DOHH2 (cell line): ENCODE data around the gene C3.

ENCODE experiments used
- H3F3A ChIP-seq: fragments of 200-600 bp; sonication (generic), shearing (Covaris generic); 2 replicates; pipeline ENCODE4 v1.6.0; 2016; ENCODE audit warnings: antibody characterized with exemption, mild to moderate bottlenecking; ENCODE audit not compliant: control insufficient read depth, insufficient read depth
- H3K27ac ChIP-seq: fragments of 200-600 bp; sonication (generic); 2 replicates; pipeline ENCODE4 v1.5.1; 2014; ENCODE audit warnings: low read depth, mild to moderate bottlenecking, low read length, moderate library complexity
- H3K27me3 ChIP-seq: fragments of 200-600 bp; sonication (generic); 2 replicates; pipeline ENCODE4 v1.6.1; 2014; ENCODE audit warnings: mild to moderate bottlenecking, low read length, mixed read lengths; ENCODE audit not compliant: control insufficient read depth
- H3K36me3 ChIP-seq: fragments of 200-600 bp; sonication (generic); 2 replicates; pipeline ENCODE4 v1.6.1; 2014; ENCODE audit warnings: mild to moderate bottlenecking, low read length, moderate library complexity, mixed read lengths; ENCODE audit not compliant: control insufficient read depth
- H3K4me1 ChIP-seq: fragments of 200-600 bp; sonication (generic); 2 replicates; pipeline ENCODE4 v1.6.1; 2014; ENCODE audit warnings: mild to moderate bottlenecking, low read length, mixed read lengths; ENCODE audit not compliant: control insufficient read depth
- H3K4me2 ChIP-seq: fragments of 200-600 bp; sonication (generic); 2 replicates; pipeline ENCODE4 v1.6.0; 2014; ENCODE audit warnings: mild to moderate bottlenecking, low read length, moderate library complexity
- H3K4me3 ChIP-seq: fragments of 200-600 bp; sonication (generic); 2 replicates; pipeline ENCODE4 v1.5.1; 2014; ENCODE audit warnings: mild to moderate bottlenecking, low read length, mixed read lengths
- H3K79me2 ChIP-seq: fragments of 200-600 bp; sonication (generic); 2 replicates; pipeline ENCODE4 v1.6.1; 2014; ENCODE audit warnings: mild to moderate bottlenecking, low read length, mixed read lengths; ENCODE audit not compliant: control insufficient read depth
- H3K9me2 ChIP-seq: fragments of 200-600 bp; sonication (generic); replicated peaks from 2 replicates; pipeline ENCODE4 v1.6.1; 2014; ENCODE audit warnings: mild to moderate bottlenecking, low read length, mixed read lengths; ENCODE audit not compliant: control insufficient read depth
- H3K9me3 ChIP-seq: fragments of 200-600 bp; sonication (generic); 2 replicates; pipeline ENCODE4 v1.6.1; 2014; ENCODE audit warnings: antibody characterized with exemption, low read length, mixed read lengths; ENCODE audit not compliant: control insufficient read depth, insufficient read depth
- H4K20me1 ChIP-seq: fragments of 200-600 bp; sonication (generic); 2 replicates; pipeline ENCODE4 v1.6.0; 2014; ENCODE audit warnings: low read depth, mild to moderate bottlenecking, antibody characterized with exemption, low read length, moderate library complexity; ENCODE audit not compliant: control insufficient read depth, insufficient read depth
- CTCF ChIP-seq: fragments of 200-600 bp; sonication (generic); IDR thresholded peaks from one replicate; pipeline ENCODE4 v1.5.1; 2014; ENCODE audit warnings: antibody characterized with exemption, mild to moderate bottlenecking, low read depth, low read length; ENCODE audit not compliant: poor library complexity, severe bottlenecking
- EZH2phosphoT487 ChIP-seq: fragments of 200-600 bp; sonication (generic); IDR thresholded peaks from 2 replicates; pipeline ENCODE4 v1.6.1; 2017; ENCODE audit warnings: borderline replicate concordance, mild to moderate bottlenecking, antibody characterized with exemption, low read length, moderate library complexity, mixed read lengths

The C3 gene

GRCh38 chr19:6719540-6719861 is 949 bp downstream of the C3 start:
- Histone ChIP-seq H3K4me2 (no peak overlapping the region), H3K4me1 (peaks cover 29% of the 10 kb centered on the region), H3K36me3 (no peaks in the 10 kb centered on the region), H3K9me3 (no peaks in the 10 kb centered on the region), H3F3A (peaks cover 10% of the 10 kb centered on the region; the same call in 1 of the 2 replicates), H3K27ac (no peak overlapping the region), H4K20me1 (no peaks in the 10 kb centered on the region), H3K79me2 (no peaks in the 10 kb centered on the region), H3K27me3 (no peaks in the 10 kb centered on the region), H3K4me3 (no peak overlapping the region), H3K9me2 (no peaks in the 10 kb centered on the region)
- TF ChIP-seq EZH2phosphoT487, result no peak
- TF ChIP-seq CTCF, result no peak

GRCh38 chr19:6718741-6719539 is 1.5 kb downstream of the C3 start:
- Histone ChIP-seq H3K27me3 (no peaks in the 10 kb centered on the region), H3F3A (peaks cover 10% of the 10 kb centered on the region; the same call in 1 of the 2 replicates), H3K79me2 (no peaks in the 10 kb centered on the region), H3K4me1 (peaks cover 27% of the 10 kb centered on the region), H4K20me1 (no peaks in the 10 kb centered on the region), H3K4me3 (no peak overlapping the region), H3K36me3 (no peaks in the 10 kb centered on the region), H3K27ac (no peak overlapping the region), H3K4me2 (no peak overlapping the region), H3K9me2 (no peaks in the 10 kb centered on the region), H3K9me3 (no peaks in the 10 kb centered on the region)
- TF ChIP-seq EZH2phosphoT487 (no peak), CTCF (no peak)

GRCh38 chr19:6718111-6718740 is 2.2 kb downstream of the C3 start:
- Histone ChIP-seq H3K9me2 (no peaks in the 10 kb centered on the region), H3K27ac (no peak overlapping the region), H3K27me3 (no peaks in the 10 kb centered on the region), H3K9me3 (no peaks in the 10 kb centered on the region), H3F3A (peaks cover 10% of the 10 kb centered on the region; the same call in 1 of the 2 replicates), H4K20me1 (no peaks in the 10 kb centered on the region), H3K4me2 (no peak overlapping the region), H3K4me3 (no peak overlapping the region), H3K36me3 (no peaks in the 10 kb centered on the region), H3K4me1 (peaks cover 21% of the 10 kb centered on the region), H3K79me2 (no peaks in the 10 kb centered on the region)
- no peak for TF ChIP-seq EZH2phosphoT487

GRCh38 chr19:6717441-6717971 is 2.9 kb downstream of the C3 start:
- Histone ChIP-seq H3K9me3 (no peaks in the 10 kb centered on the region), H3K79me2 (no peaks in the 10 kb centered on the region), H3K4me2 (no peak overlapping the region), H3K4me3 (no peak overlapping the region), H3K4me1 (peaks cover 18% of the 10 kb centered on the region), H3K27me3 (no peaks in the 10 kb centered on the region), H3K36me3 (no peaks in the 10 kb centered on the region), H3F3A (peaks cover 9% of the 10 kb centered on the region; the same call in 1 of the 2 replicates), H4K20me1 (no peaks in the 10 kb centered on the region), H3K27ac (no peak overlapping the region), H3K9me2 (no peaks in the 10 kb centered on the region)
- TF ChIP-seq CTCF (no peak), EZH2phosphoT487 (no peak)
